GM08714 (cell line): ENCODE results near the gene FETUB.
"Not testable (repeated sequence)": the region's sequence is repeated elsewhere in the genome, so short reads cannot be mapped to it uniquely, and the experiment has no call there.

Experiments
- H3K4me3 ChIP-seq: fragments of 200-500 bp; sonication (Bioruptor generic); 2 replicates; pipeline ENCODE4 v1.5.1; 2014; ENCODE audit warnings: mild to moderate bottlenecking, low read length, inconsistent platforms
- ZNF274 ChIP-seq: IDR thresholded peaks from 2 replicates; pipeline ENCODE4 v1.6.1; 2012; ENCODE audit warnings: mild to moderate bottlenecking, low read depth, low read length

FETUB gene

DNA sequence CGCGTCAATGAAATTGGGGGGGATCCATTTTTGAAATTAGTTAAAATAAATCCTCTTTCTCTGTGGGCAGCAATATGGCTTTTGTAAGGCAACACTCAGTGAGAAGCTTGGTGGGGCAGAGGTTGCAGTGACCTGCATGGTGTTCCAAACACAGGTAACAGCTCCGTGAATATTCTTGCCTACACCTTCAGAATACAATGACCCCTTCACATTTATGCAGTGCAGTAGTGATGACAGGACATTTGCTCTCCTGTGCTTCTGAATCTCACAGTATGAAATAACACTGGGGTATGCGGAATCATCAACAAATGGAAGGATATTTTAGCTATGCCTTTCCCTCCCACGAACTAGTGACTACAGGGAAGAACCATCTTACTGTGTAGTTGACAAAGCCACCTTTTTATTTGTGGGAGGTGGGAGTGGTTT is 20.4 kb upstream of the FETUB start:
- TF ChIP-seq ZNF274: no peak
- no peak overlapping the region for H3K4me3 ChIP-seq

DNA sequence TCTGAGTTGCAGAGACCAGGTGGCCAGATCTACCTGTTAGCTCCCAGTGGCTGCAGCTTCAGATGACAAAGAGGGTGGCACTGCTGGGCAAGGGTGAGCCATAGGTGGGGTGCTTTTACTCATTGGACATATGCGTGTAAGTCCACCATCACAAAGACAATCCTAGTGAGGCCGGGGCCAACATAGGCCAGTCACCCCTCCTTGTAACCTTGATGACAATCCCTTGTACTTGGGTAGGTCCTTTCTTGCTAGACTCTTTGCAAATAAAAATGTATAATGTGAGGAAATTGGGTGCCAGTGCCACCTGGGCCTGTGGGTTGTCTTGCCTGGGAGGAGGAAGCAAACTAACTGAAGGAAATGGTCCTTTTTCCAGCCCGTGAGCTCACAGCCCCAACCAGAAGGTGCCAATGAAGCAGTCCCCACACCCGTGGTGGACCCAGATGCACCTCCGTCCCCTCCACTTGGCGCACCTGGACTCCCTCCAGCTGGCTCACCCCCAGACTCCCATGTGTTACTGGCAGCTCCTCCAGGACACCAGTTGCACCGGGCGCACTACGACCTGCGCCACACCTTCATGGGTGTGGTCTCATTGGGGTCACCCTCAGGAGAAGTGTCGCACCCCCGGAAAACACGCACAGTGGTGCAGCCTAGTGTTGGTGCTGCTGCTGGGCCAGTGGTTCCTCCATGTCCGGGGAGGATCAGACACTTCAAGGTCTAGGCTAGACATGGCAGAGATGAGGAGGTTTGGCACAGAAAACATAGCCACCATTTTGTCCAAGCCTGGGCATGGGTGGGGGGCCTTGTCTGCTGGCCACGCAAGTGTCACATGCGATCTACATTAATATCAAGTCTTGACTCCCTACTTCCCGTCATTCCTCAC is 19.7 kb upstream of the FETUB start:
- H3K4me3 ChIP-seq: no peak overlapping the region
- TF ChIP-seq ZNF274: no peak

DNA sequence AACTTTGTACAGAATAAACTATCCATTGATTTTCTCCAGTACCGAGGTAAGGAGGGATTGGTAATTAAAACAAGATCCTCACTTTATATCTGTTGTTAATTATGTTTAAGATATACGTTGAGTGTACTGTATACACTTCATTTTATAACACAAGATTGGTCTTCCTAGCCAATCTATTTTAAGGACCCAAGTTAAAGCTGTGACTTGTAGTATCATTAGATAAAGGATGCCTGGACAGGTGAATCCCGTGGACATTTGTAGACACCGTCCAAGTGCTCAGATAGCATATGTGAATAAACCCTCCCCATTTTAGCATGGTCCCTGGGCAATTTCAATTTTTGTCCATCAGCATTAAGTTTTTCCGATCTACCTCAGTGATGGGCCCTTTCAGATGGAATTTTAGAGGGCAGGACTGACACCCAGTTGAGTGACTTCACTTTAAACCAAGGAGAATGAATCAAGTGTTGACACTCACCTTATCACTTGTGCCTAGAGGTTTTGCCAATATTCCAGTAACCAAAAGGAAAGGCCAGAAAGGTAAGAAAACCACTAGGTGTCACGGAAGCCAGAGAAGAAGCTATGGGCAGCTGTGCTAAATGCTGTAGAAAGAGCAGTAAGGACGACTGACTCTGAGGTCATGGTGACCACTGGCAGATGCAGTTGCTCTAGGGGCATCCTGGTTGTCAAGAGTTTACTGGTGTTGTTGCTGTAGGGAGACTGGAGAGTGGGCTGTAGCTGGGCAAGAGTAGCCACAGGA is 18.1 kb upstream of the FETUB start:
- no peak for TF ChIP-seq ZNF274
- H3K4me3 ChIP-seq: no peak overlapping the region

DNA sequence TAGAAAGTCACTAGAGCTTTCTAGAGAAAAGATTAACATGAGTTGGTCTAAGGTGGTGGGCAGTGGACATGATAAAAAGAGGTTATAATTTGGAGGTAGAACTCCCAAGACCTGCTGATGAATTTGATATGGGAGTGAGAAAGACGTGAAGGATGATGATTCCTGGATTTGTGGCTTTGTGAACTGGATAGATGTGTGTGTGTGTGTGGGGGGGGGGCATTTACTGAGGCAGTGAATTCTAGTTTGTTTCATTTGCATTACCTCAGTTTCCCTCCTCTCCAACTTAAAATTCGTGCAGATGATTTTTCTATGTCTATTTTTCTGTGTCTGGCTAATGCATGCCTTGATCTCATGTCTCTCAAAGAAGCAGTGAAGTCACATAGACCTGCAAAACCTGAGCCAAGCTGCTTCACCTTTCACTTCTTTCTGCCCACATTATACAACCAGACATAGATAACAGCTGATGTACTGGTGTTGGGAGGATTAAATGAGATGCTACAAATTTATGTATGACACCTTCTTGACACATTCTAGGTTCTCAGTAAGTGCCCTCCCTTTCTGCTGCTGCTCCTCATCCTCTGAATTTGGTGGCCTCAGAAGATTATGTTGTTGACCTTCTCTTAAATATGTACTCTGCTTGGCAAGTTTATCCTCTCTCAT is 17.4 kb upstream of the FETUB start:
- no peak overlapping the region for H3K4me3 ChIP-seq
- no peak for TF ChIP-seq ZNF274

DNA sequence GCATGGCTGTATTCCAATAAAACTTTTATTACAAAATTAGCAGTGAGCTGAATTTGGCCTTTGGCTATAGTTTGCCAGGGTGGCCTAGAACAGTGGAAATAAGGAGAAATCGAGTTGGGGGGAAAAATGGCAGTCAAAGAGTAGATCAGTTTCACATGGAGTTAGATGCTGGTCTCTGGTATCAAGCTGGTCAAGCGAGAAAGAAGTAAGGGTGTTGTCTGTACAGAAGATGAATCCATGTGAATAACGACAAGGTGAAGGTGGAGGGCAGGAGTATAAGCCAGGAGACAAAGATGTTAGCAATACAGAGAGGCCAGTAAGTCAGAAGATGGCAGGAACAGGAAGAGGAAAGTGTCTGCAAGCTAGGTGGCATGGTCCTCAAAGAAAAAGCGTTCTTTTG is 15.6 kb upstream of the FETUB start:
- no peak for TF ChIP-seq ZNF274

DNA sequence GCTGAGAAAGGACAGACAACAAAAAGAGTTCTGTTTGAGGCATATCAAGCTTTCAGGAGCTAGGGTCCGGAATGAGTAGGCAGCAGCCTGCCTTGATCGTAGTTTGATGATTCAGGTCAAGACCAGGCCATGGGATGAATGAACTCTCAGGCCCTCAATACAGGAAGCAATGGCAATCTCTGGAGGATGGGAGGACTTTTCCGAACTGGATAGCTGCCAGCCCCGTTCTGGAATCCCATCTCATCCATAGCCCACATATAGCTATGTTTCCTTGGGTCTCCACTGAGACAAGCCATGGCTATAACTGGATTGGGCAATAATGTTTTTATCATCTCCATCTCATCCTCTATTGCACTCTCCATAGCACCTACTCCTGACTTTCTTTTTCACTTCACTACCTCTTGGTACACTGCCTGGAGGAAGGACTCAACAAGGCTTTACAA is 14.6 kb upstream of the FETUB start:
- TF ChIP-seq ZNF274: no peak

More for the DNA sequence above, 15.6 kb upstream of the FETUB start:
- H3K4me3 ChIP-seq: no peak overlapping the region

DNA sequence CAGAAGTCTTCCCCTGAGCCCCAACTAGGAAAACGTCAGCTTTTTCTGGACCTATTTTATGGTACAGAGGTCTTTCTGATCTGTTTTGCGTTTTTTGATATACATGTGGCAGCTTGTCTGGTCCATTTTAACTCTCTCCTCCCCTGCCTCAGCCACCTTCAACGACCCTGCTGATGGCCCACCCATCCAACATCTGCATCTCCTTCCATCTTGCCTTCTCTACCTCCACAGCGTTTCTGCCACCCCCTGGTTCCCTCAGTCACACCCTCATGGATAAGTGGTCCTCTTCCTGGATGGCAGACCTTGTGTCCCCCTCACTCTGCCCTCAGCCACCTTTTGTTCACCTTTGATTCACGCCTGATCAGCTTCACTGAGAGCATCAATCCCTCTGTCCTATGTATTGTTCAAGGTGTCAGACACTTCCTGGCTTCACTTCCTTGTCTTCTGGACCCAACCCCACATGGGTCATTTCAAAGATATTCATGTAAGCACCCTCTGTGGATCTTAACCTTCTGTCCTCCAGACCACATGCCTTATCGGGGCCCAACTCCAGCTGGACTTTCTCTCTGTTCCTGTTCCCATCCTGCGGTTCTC is 13.8 kb upstream of the FETUB start:
- TF ChIP-seq ZNF274: no peak
- H3K4me3 ChIP-seq: no peak overlapping the region

More for the DNA sequence above, 14.6 kb upstream of the FETUB start:
- H3K4me3 ChIP-seq: no peak overlapping the region

DNA sequence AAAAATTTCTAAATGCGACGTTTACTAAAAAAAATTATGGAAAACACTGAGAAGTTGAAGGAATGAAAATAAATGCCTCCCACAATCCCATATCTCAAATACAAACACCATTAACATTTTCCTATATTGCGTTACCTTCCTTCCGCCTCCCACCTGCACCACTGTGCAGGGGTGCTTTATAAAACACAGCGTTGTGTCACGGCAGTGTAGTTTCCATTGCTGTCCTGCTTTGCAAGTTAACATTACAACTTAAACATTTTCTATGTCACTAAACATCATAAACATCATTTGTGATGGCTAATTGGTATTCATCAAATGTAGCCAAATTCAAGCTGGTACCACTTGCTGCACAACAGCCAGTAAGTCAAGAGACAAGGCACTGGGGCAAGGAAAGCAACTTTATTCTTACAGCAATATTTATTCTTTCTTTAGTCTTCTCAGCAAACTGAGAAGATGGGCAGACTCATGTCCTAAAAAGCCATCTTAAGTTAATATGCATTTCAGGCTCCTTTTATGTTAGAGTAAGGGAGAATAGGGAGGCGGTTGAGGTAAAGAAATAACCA is 12.3 kb upstream of the FETUB start:
- H3K4me3 ChIP-seq: no peak overlapping the region
- TF ChIP-seq ZNF274: no peak

DNA sequence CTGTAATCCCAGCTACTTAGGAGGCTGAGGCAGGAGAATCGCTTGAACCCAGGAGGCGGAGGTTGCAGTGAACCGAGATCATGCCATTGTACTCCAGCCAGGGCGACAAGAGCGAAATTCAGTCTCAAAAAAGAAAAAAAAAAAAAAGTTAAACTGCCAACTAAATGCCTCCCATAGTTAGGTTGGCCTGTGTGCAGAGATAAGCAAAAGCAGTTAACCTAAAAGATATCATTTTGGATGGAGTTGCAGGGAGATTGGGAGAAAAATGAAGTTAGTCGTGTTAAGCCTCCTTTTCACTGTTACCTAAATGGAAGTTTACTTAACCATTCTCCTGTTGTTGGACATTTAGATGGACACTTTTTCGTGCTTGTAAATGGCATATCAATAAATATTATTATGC is 11.4 kb upstream of the FETUB start:
- TF ChIP-seq ZNF274: no peak
- H3K4me3 ChIP-seq: no peak overlapping the region

DNA sequence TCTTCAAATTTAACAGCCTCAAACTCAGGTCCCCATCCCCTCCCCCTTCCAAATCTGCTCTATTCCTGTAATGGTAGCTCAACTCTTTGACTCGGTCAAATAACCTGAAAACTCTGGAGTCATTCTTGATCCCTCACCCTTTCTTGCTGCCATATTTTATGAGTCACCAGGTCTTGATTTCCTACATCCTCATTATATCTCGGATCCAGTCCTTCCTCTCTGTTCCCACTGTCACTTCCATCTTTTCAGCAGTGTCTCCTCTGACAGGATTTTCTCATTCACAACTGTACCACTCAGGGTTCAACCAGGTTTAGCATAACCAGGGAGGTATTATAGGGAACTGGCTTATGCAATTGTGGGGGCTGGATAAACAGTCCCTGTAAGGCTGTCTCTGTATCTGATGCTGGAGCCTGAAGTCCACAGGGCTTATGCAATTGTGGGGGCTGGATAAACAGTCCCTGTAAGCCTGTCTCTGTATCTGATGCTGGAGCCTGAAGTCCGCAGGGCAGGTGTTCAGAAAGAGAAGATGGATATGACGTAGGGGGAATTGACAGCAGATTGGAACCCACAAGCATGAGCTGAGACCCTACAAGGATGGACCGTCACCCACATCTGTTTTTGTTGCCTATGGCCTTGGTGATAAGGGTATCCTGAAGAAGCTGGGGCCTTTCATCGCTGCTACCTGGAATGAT is 9.1 kb upstream of the FETUB start:
- no peak for TF ChIP-seq ZNF274
- no peak overlapping the region for H3K4me3 ChIP-seq

DNA sequence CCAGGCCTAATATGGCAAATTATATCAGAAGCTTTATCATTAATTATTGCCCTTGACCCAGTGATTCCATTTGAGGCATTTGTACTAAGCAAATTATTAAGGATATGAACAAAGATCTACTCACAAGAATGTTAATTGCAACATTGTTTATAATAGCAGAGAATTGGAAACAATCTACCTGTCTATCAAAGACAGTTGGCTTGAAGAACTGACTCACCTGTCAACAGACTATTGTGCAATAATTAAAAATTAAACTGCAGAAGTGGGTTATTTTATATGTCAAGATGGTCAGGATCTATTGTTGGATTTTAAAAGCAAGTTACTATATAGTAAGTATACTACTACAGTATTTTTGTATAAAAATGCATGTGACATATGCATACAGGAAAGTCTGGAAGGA is 6.7 kb upstream of the FETUB start:
- H3K4me3 ChIP-seq: no peak overlapping the region
- no peak for TF ChIP-seq ZNF274

DNA sequence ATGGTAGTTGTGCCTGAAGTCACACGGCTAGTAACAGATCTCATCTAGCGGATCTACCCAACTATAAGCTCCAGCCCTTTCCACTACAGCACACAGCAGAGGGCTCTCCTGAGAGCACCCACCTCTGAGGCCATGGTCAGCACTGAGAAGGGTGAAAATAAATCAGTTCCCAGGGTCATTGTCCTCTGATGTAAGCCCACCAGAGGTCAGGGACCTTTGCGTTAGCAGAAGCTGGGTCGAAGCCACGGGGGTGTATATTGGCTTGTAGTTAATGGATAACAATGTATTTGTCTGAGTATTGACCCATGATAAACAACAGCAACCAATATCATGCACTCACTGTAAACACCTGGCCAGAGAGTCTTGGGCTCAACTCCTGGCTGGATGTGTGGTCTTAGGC is 6.0 kb upstream of the FETUB start:
- not testable (repeated sequence) for H3K4me3 ChIP-seq

DNA sequence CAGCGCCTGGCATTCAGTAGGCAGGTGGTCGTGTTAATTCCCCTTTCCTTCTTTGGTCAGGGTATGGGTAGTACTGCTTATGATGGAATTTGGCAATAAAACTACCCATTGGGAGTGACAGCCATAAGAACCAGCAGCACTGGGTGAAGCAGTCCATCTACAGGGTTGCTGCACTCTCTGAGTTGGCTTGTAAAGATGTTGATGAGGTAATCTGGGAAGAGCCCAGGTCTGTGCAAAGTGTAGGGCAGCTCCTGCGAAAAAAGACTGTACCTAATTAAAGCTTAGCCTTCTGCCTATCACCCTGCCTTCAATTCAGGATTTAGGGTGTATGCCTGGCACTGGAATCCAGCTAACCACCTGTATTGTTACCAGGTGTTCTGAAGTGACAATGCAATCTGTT is 4.7 kb upstream of the FETUB start:
- TF ChIP-seq ZNF274: no peak
- H3K4me3 ChIP-seq: no peak overlapping the region
